Measurements from ENCODE around the gene TUT7. TPM values are rescaled to one million over a fixed set of nuclear protein-coding genes. Genes with fewer than 3 reads are reported as not detected.
"Not testable (repeated sequence)": the region's sequence is repeated elsewhere in the genome, so short reads cannot be mapped to it uniquely, and the experiment has no call there.

Gene TUT7, protein sequence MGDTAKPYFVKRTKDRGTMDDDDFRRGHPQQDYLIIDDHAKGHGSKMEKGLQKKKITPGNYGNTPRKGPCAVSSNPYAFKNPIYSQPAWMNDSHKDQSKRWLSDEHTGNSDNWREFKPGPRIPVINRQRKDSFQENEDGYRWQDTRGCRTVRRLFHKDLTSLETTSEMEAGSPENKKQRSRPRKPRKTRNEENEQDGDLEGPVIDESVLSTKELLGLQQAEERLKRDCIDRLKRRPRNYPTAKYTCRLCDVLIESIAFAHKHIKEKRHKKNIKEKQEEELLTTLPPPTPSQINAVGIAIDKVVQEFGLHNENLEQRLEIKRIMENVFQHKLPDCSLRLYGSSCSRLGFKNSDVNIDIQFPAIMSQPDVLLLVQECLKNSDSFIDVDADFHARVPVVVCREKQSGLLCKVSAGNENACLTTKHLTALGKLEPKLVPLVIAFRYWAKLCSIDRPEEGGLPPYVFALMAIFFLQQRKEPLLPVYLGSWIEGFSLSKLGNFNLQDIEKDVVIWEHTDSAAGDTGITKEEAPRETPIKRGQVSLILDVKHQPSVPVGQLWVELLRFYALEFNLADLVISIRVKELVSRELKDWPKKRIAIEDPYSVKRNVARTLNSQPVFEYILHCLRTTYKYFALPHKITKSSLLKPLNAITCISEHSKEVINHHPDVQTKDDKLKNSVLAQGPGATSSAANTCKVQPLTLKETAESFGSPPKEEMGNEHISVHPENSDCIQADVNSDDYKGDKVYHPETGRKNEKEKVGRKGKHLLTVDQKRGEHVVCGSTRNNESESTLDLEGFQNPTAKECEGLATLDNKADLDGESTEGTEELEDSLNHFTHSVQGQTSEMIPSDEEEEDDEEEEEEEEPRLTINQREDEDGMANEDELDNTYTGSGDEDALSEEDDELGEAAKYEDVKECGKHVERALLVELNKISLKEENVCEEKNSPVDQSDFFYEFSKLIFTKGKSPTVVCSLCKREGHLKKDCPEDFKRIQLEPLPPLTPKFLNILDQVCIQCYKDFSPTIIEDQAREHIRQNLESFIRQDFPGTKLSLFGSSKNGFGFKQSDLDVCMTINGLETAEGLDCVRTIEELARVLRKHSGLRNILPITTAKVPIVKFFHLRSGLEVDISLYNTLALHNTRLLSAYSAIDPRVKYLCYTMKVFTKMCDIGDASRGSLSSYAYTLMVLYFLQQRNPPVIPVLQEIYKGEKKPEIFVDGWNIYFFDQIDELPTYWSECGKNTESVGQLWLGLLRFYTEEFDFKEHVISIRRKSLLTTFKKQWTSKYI (N-terminal part only)
- 10 to 100 TPM; 30.8 to 35.3 TPM for total RNA-seq
- long read RNA-seq, full-length matches to known transcripts: 1 of 23 reads
- long read RNA-seq, partial matches to known transcripts: 19 of 23 reads
- long read RNA-seq, other reads (novel, unspliced or antisense): 3 of 23 reads

DNA sequence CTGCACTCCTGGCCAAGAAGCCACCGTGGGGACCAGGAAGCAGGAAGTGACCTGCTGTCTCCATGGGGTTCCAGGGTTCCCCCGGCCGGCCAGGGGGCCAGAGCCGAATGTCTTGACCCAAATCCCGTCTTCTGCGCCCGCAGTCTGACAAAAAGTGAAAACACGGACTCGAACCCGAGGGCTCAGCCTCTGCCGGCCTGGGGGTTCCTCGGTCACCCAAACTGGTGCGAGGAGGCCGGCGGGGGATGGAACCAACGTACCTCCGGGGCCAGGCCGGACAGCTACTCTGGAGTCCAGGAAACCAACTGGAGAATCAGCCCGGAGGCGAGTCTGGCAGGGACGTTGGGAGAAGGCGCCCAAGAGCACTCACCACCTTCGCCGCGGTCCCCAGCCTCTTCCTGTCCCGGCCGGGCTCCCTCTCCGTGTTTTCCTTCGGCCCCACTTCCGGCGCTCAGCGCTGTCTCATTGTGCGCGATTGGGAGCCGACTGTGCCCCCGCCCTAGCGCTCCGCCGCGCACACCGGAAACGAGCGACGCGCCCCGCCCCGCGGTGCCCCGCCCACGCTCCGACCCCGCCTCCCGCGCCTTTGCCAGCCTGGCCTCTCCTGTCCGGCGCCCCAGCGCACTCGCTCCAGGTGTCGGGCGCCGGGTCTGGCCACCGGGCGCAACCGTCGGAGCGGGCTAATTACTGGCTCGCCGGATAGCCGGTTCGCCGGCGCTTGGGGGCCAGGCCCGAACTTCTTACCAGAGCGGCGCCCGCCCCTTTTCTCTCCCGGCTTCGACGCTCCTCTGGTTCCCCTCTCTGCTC, at the start of gene TUT7:
Gene TUT7, minus strand, starts transcription at position 400 of the 807 bp plus-strand sequence. CDS start 1,211 bp downstream, outside the sequence.
- peak; percentile 95 for ATAC-seq

DNA sequence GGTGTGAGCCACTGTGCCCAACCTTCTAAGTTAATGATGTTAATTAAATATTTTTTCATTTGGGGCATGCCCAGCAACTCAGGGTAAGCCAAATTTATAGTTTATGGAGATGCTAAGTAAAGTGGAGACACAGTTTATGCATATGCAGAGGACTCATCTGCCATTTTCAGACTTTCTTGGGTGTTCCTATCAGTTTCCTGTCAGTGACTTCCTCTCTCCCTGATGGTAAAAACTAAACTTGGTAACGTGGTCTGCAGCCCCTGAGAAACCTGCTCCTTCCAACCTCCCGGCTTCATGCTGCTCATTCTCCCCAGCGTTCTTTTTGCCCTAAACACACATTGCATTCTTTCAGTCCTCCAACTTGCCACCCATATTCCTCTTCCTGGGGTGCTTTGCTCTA, 48.4 kb upstream of the TUT7 start:
- no peak for DNase-seq
- ATAC-seq: no peak
- intact Hi-C loops (cut with DNase I, micrococcal nuclease): no loop called here

More for the DNA sequence above, at the start of gene TUT7:
- peak; percentile 95 to 98 for DNase-seq
- intact Hi-C loops (cut with DNase I, micrococcal nuclease): no loop called here

DNA sequence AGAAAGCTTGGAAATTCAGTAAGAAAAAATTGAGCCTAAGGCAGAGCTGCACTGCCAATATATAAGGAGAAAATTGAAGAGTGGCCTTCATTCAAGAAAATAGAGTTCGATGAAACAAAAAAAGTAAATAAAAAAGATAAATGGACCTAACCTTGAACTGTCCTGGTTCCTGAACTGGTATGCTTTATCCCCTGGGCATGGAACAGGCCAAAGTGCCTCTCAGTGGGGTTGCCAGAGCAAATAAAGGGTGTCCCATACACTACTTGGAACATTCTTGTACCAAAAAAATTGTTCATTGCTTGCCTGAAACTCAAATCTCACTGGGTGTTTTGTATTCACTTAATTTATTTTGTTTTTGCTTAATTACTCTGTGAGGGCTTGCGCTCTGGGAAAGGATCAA, 42.2 kb upstream of the TUT7 start:
- intact Hi-C loops (cut with DNase I, micrococcal nuclease): no loop called here
- DNase-seq (no peak), ATAC-seq (no peak)

DNA sequence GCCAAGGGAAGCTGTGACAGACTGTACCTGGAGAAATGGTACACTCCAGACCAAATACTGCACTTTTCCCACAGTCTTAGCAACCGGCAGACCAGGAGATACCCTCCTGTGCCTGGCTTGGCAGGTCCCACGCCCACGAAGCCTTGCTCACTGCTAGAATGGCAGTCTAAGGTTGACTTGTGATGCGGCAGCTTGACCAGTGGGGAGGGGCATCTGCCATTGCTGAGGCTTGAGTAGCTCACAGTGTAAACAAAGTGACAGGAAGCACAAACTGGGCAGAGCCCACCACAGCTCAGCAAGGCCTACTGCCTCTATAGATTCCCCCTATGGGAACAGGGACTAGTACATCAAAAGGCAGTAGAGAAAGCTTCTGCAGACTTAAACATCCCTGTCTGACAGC, 36.0 kb upstream of the TUT7 start:
- intact Hi-C loops (cut with DNase I, micrococcal nuclease); DNase-seq; ATAC-seq: not testable (repeated sequence)

DNA sequence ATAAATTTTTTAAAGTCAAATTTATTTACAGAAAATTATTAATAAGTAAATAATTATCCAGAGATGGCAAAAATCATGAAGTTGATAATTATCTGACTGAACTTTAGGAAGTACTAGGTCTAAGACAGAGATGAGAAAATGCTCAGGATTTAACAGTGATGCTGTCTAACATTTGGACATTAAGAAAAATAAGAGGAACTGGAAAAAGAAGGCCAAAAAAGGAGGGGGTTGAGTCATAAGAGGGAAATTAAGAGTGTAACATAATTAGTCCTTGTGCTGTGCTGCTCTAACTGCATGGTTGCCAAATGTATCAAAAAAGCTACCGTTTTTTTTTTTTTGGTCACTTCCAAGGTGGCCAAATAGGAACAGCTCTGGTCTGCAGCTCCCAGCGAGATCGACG, 35.4 kb upstream of the TUT7 start:
- intact Hi-C loops (cut with DNase I, micrococcal nuclease): no loop called here
- ATAC-seq: no peak

DNA sequence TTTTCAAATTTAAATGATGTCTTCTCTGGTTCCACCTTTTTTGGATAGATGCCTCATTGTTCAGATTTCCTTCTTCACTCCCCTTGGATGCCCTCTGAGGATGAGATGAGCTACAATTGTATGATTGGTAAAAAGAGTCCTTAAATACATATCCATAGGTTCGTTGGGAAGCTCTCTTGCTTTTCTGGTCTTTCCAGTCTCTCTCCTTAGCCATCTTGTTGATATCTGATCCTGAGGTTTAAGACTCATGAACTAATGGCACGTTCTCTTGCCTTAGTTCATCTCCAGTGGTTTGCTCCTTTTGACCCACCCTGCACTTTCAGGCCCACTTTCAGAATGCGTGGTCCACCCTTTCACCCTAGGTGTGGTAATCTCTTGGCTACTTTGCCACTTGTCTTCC, 33.2 kb upstream of the TUT7 start:
- intact Hi-C loops (cut with DNase I, micrococcal nuclease): no loop called here
- DNase-seq: no peak
- no peak for ATAC-seq

More for the DNA sequence above, 35.4 kb upstream of the TUT7 start:
- no peak for DNase-seq

DNA sequence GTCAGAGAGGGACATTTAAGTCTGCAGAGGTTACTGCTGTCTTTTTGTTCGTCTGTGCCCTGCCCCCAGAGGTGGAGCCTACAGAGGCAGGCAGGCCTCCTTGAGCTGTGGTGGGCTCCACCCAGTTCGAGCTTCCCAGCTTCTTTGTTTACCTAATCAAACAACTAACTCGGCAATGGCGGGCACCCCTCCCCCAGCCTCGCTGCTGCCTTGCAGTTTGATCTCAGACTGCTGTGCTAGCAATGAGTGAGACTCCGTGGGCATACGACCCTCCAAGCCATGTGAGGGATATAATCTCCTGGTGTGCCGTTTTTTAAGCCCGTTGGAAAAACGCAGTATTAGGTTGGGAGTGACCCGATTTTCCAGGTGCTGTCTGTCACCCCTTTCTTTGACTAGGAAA, 28.8 kb upstream of the TUT7 start:
- DNase-seq; ATAC-seq; intact Hi-C loops (cut with DNase I, micrococcal nuclease): not testable (repeated sequence)

DNA sequence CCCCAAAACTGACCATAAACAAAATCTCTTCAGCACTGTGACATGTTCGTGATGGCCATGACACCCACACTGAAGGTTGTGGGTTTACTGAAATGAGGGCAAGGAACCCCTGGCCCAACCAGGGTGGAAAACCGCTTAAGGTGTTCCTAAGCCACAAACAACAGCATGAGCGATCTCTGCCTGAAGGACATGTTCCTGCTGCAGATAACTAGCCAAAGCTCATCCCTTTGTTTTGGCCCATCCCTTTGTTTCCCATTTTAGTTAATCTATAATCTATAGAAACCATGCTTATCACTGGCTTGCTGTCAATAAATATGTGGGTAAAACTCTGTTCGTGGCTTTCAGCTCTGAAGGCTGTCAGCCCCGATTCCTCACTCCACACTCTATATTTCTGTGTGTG, 21.8 kb upstream of the TUT7 start:
- intact Hi-C loops (cut with DNase I, micrococcal nuclease): no loop called here
- ATAC-seq: no peak

DNA sequence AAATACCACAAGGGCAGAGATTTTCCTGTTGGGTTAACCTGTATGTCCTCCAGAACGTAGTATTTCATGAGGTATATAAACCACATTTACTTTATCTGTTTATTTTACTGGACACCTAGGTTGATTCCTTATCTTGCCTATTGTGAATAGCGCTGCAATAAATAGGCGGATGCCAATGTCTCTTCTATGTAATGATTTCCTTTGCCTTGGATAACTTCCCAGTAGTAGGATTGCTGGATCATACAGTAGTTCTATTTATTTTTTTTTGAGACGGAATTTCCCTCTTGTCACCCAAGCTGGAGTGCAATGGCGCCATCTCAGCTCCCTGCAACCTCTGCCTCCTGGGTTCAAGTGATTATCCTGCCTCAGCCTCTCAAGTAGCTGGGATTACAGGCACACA, 15.6 kb upstream of the TUT7 start:
- ATAC-seq (peak; percentile 85), DNase-seq (no peak)
- intact Hi-C loops (cut with DNase I, micrococcal nuclease): no loop called here

More for the DNA sequence above, 21.8 kb upstream of the TUT7 start:
- DNase-seq: no peak

DNA sequence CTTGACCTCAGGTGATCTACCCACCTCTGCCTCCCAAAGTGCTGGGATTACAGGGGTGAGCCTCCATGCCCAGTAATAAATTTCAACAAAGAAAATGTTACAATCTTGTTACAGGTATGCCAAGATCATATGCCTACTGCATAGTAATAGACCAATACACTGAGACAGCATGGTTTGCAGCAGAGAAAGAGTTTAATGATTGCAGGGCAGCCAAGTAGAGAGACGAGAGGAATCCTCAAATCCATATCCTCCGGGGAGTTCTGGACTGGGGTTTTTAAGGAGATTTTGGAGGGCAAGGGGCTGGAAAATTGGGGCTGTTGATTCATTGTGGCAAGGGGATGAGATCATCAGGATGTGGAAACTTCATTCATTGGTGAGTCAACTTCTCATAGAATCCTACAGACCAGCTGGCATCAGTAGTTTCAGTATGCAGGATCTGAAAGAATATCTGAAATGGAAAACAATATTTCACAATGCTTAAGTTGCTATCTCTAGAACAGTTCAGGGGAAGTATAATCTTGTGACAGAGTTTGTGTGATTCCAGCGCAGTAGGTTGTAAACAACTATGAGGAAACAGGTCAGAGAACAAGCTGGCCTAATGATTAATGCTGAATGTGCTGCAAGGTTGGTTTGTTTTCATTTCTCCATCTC, 14.8 kb upstream of the TUT7 start:
- ATAC-seq: no peak
- no peak for DNase-seq
- intact Hi-C loops (cut with DNase I, micrococcal nuclease): no loop called here

DNA sequence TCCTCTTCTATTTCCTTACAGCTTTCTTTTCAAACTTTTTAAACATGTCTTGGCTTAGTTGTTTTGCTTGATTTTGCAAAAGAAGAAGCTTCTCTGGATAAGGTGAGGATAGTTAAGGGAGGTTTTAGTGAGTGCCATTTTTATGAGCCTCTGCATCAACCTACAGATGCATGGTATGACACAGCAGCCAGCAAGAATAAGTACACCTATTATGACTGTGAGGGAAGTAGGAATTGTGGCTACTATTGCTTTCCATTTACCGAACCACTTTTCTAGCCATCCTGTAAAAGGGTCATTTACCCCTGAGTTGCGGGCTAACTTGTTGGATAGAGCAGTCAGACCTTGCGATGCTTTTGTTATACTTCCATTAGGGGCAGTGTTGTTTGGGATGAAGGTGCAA, 7.0 kb upstream of the TUT7 start:
- DNase-seq: no peak
- ATAC-seq: no peak
- intact Hi-C loops (cut with DNase I, micrococcal nuclease): no loop called here

DNA sequence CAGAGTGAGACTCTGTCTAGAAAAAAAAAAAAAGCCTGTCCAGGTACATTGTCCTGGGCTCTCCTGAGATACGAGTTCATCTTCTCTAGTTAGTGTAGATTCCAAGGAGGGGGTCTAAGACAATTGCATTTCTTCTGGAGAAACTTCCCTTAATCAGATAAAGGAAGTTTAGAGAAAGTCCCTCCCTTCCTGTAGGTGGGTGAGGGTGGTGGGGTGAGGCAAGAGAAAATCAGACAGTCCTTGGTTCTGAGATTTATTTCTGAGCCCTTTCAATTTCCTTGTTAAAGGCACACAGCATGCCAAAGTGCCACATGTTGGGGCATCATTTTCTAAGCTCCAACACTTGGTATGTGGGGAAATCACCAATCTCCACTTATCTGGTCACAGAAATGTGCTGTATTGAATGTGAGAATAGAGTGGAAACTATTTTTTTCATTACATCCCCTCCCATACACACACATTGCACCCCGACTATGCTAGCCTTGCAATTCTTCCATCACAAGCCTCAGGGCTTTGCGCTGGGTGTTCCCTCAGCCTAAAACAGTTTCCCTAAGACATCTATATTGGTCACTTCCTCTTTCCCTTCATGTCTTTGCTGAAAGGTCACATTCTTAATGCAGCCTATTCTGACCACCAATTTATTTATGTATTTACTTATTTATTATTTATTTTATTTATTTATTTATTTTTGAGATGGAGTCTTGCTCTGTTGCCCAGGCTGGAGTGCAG, 5.1 kb upstream of the TUT7 start:
- no peak for ATAC-seq
- intact Hi-C loops (cut with DNase I, micrococcal nuclease): no loop called here

DNA sequence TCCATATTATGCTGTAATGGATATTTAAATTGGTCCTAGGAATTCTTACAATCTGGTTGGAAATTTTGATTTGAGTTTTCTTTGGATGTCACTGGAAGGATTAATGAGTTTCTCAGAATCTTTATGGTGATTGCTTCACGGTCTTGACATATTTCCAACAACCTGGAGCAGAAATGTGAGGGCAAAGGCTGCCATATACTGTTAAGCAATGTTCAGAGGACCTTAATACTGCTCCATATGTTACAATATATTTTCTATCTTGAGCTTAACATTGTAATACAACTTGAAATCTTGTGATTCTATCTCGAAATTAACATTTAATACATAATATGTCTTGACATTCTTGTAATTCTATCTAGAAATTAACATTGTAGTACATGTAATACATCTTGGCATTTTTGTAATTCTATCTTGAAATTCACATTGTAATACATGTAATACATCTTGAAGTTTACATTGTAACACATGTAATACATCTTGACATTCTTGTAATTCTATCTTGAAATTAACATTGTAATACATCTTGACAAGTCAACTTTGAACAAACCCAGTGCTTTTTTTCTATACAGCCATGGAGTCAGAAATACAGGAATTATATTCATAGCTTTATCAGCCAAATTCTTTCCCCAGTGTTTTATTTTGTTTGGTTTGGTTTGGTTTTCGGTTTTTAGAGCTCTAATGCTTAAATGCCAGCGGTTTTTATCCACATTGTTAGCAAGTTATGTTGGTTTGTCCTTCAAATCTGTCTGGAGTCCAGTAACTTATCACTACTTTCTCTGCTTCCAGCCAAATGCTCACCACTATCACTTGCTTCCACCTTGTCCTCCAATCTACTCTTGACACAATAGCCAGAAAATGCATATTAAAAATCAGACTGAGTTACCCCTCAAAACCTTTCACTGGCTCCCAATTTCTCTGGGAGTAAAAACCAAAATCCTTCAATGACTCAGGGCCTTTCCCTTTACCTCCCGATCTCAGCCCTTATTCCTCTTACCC, 3.0 kb upstream of the TUT7 start:
- ATAC-seq: no peak
- intact Hi-C loops (cut with DNase I, micrococcal nuclease): no loop called here
- no peak for DNase-seq

More for the DNA sequence above, 5.1 kb upstream of the TUT7 start:
- DNase-seq: no peak

DNA sequence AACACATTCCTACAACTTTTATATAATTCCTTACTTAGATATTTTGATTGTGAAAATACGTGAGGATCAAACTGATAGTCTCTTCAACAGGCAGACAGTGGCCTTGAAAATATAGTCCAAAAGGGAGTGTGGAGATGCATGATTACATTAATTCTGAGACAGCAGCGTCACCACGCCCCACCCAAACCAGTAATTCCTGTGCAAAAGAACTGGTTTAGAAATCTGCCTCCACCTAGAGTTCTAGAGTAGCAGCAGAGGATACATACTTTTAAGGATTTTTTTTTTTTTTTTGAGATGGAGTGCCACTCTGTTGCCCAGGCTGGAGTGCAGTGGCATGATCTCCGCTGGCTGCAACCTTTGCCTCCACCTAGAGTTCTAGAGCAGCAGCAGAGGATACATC, 1.6 kb upstream of the TUT7 start:
- intact Hi-C loops (cut with DNase I, micrococcal nuclease): no loop called here
- ATAC-seq: no peak
- no peak for DNase-seq

DNA sequence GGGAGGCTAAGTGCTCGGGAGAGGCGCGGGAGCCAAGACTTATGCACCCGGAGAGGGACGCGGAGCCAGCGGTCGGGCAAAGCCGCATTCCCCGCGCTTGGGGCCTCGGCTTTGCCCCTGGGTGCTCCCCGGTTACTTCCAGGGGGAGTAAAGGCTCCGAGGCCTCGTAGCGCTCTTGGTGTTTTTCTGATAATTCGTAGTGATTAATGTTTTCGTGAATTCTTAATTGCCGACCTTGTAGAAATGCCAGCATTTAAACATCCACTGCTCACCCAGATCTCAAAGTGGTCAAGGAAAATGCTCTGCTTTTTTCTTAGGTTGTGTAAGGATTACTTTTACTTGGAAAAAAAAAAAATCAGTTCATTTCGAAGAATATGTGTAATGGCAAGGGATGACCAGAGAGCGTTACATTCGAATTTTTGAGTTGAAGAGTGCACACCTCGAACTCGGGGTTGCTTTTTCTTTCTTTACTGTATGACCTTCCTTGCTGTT, 654 bp upstream of the TUT7 start:
- intact Hi-C loops (cut with DNase I, micrococcal nuclease): no loop called here
- ATAC-seq (peak; percentile 54), DNase-seq (no peak)

DNA sequence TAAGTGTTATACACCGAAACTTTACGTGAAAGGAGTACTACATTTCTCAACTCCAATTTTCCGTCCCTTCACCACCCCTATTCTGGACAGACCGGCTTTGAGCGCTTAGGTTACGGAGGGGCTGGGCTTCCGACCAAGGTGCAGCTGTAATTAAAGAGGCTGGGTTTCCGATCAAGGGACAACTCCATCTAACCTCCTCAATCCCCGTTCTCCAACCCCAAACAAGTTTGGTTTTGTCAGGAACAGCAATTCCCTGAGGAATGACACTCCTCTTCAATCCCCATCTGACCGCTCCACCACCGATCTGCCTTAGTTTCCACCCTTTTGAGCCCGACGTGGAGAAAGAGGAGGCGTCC, 577 bp downstream of the TUT7 start:
- DNase-seq (peak; percentile 50 to 59), ATAC-seq (peak; percentile 65)
- intact Hi-C loops (cut with DNase I, micrococcal nuclease): no loop called here

All from left colon (tissue), 2 donors.